B cell (primary cell): ENCODE measurements around the gene GBE1. TPM values are rescaled to one million over a fixed set of nuclear protein-coding genes. Genes with fewer than 3 reads are reported as not detected.

Experiments used
- ATAC-seq: fragments of 200-7000 bp; cut with Tn5 transposase; one replicate; pipeline ENCODE4 v1.10.0; 2021; ENCODE audit warnings: low read depth, mild to moderate bottlenecking, moderate number of reproducible peaks, moderate library complexity
- CTCF ChIA-PET: fragments of 350-600 bp; sonication (Branson Sonifier 250); formaldehyde crosslinking; loops from one replicate; lab custom pipeline; 2021; ENCODE audit warnings: antibody characterized with exemption, inconsistent platforms; lab: Charles Lee
- POLR2A ChIA-PET: fragments of 350-600 bp; sonication (Branson Sonifier 250); formaldehyde crosslinking; loops from one replicate; lab custom pipeline; 2021; ENCODE audit warnings: antibody characterized with exemption; lab: Charles Lee
- DNase-seq: peaks from one replicate; pipeline ENCODE4 v3.0.0; 2013
- H2AFZ ChIP-seq: 2 replicates; pipeline ENCODE4 v1.6.1; 2012; ENCODE audit warnings: mild to moderate bottlenecking, low read depth, low read length; ENCODE audit not compliant: insufficient read depth, poor library complexity, severe bottlenecking
- H3K27ac ChIP-seq, 2 donors: 1 replicate in 1 of 2; 2 replicates in 1 of 2; pipeline ENCODE4 v1.5.1; 2012 to 2013; ENCODE audit warnings: low read length in 2 of 2, mild to moderate bottlenecking in 2 of 2, moderate library complexity in 1 of 2
- H3K27me3 ChIP-seq, 4 experiments: fragments of 200-600 bp in 1 of 4; sonication (generic) in 1 of 4; replicated peaks in 1 of 4; 1 replicate in 2 of 4; 2 replicates in 2 of 4; pipeline versions ENCODE4 v1.6.1 to v1.7.0; 2013 to 2016; ENCODE audit warnings: low read length in 3 of 4, mild to moderate bottlenecking in 2 of 4, mixed read lengths in 1 of 4, moderate library complexity in 1 of 4; ENCODE audit not compliant: insufficient read depth in 4 of 4, control insufficient read depth in 3 of 4; ENCODE audit errors: control extremely low read depth in 1 of 4
- H3K36me3 ChIP-seq, 2 experiments: replicated peaks in 1 of 2; 1 replicate in 1 of 2; 2 replicates in 1 of 2; pipeline versions ENCODE4 v1.6.1 to v1.7.1; 2013; ENCODE audit warnings: low read length in 1 of 2; ENCODE audit not compliant: insufficient read depth in 2 of 2, control insufficient read depth in 1 of 2; ENCODE audit errors: control extremely low read depth in 1 of 2, extremely low read depth in 1 of 2
- H3K4me1 ChIP-seq, 2 donors: fragments of 200-600 bp in 1 of 2; sonication (generic) in 1 of 2; 1 replicate in 1 of 2; 2 replicates in 1 of 2; pipeline versions ENCODE4 v1.5.1 to v1.6.1; 2013 to 2017; ENCODE audit warnings: low read length in 2 of 2; ENCODE audit not compliant: control insufficient read depth in 2 of 2, insufficient read depth in 2 of 2
- H3K4me2 ChIP-seq: replicated peaks from 2 replicates; pipeline ENCODE3; 2012; ENCODE audit warnings: mild to moderate bottlenecking, low read depth, low read length; ENCODE audit not compliant: poor library complexity, severe bottlenecking
- H3K4me3 ChIP-seq, 5 experiments: fragments of 200-600 bp in 1 of 5; sonication (generic) in 1 of 5; 1 replicate in 3 of 5; 2 replicates in 2 of 5; pipeline versions ENCODE4 v1.5.1 to v1.7.0; 2011 to 2016; ENCODE audit warnings: low read length in 4 of 5, mild to moderate bottlenecking in 4 of 5, low read depth in 2 of 5, control low read depth in 1 of 5, moderate library complexity in 1 of 5; ENCODE audit not compliant: insufficient read depth in 1 of 5; ENCODE audit errors: control extremely low read depth in 1 of 5, extremely low read depth in 1 of 5
- H3K79me2 ChIP-seq: fragments of 200-600 bp; sonication (generic); one replicate; pipeline ENCODE4 v1.6.0; 2016; ENCODE audit warnings: low read length; ENCODE audit not compliant: control insufficient read depth, insufficient read depth
- H3K9ac ChIP-seq: fragments of 200-600 bp; sonication (generic); 2 replicates; pipeline ENCODE4 v1.6.1; 2017; ENCODE audit warnings: mild to moderate bottlenecking, low read length, moderate library complexity
- H3K9me3 ChIP-seq, 3 donors: one replicate each; pipeline versions ENCODE4 v1.6.1 to v1.7.1; 2013; ENCODE audit warnings: low read length in 2 of 3; ENCODE audit not compliant: control insufficient read depth in 2 of 3, insufficient read depth in 1 of 3; ENCODE audit errors: control extremely low read depth in 1 of 3
- H4K20me1 ChIP-seq: 2 replicates; pipeline ENCODE4 v1.6.0; 2012; ENCODE audit warnings: mild to moderate bottlenecking, low read length; ENCODE audit not compliant: insufficient read depth, control insufficient read depth, poor library complexity, severe bottlenecking
- H3K27ac Mint-ChIP-seq: one replicate; pipeline ENCODE4 v1.8.0; 2021; ENCODE audit warnings: mixed read lengths
- H3K27me3 Mint-ChIP-seq: one replicate; pipeline ENCODE4 v1.8.0; 2021; ENCODE audit warnings: mixed read lengths
- H3K4me1 Mint-ChIP-seq: one replicate; pipeline ENCODE4 v1.8.0; 2021; ENCODE audit warnings: mixed read lengths
- H3K4me3 Mint-ChIP-seq: one replicate; pipeline ENCODE4 v1.8.0; 2021; ENCODE audit warnings: mixed read lengths
- H3K9me3 Mint-ChIP-seq: one replicate; pipeline ENCODE4 v1.8.0; 2022; ENCODE audit warnings: mixed read lengths; ENCODE audit not compliant: insufficient read depth
- CTCF ChIP-seq: fragments of 200-600 bp; IDR thresholded peaks from one replicate; pipeline ENCODE4 v1.8.0; 2022; ENCODE audit warnings: antibody characterized with exemption, mild to moderate bottlenecking
- EZH2 ChIP-seq: IDR thresholded peaks from 2 replicates; pipeline ENCODE4 v1.6.1; 2012; ENCODE audit warnings: borderline replicate concordance, low read depth, mild to moderate bottlenecking, moderate library complexity, low read length; ENCODE audit not compliant: insufficient read depth, poor library complexity, severe bottlenecking
- WGBS: methylation state at CpG from one replicate; pipeline ENCODE4 v1.1.5; 2013; ENCODE audit warnings: missing lambda C conversion rate; ENCODE audit not compliant: insufficient coverage; 5-methylcytosine and 5-hydroxymethylcytosine counted together
- intact Hi-C: fragments of 100-400 bp; cut with micrococcal nuclease; formaldehyde crosslinking; loops from one replicate; pipeline ENCODE4 v1.10.0; 2022
- polyA plus RNA-seq: library from polyadenylated mRNA; depleted of rRNA; stranded (reverse); fragments of >200 nt; gene quantifications from 2 replicates; pipeline ENCODE4 v1.2.3, GENCODE V29; 2012
- total RNA-seq, 2 donors: library from RNA; stranded (reverse); fragments of 120-200 nt in 1 of 2; gene quantifications; 1 replicate in 1 of 2; 2 replicates in 1 of 2; pipeline versions ENCODE4 v1.2.3 to v1.2.4, GENCODE V29; 2013 to 2022

GBE1 gene
- total and polyA plus RNA-seq, 2 donors (not counting 1 experiment from before 2014, with no cell fraction given), result 3.4 to 20.8 TPM

- Mint-ChIP-seq H3K27ac (no peak overlapping the region), H3K4me3 (no peak overlapping the region), H3K4me1 (no peaks in the 10 kb centered on the region), H3K27me3 (no peaks in the 10 kb centered on the region), H3K9me3 (no peaks in the 10 kb centered on the region)
- Histone ChIP-seq H3K79me2 (no peaks in the 10 kb centered on the region), H3K4me3 (no peak overlapping the region), H3K36me3 (no peaks in the 10 kb centered on the region), H3K27me3 (no peaks in the 10 kb centered on the region), H3K27ac (no peak overlapping the region), H3K4me2 (no peak overlapping the region), H3K9me3 (peaks cover 0 to 2% (median 0%) of the 10 kb centered on the region in 3 donors), H4K20me1 (no peaks in the 10 kb centered on the region), H3K4me1 (no peaks in the 10 kb centered on the region), H3K9ac (no peak overlapping the region), H2AFZ (no peak overlapping the region)
- CTCF ChIA-PET, result no interaction called here
- POLR2A ChIA-PET, result no interaction called here
- intact Hi-C loops, result no loop called here
- ATAC-seq (no peak), DNase-seq (no peak)
- TF ChIP-seq CTCF (no peak), EZH2 (no peak)
- WGBS, result no CpG with 5 or more reads among the region's 1 CpG
Measured at GRCh38 chr3:81554388-81554787, 207.1 kb downstream of the GBE1 start.

- Histone ChIP-seq H3K27ac (no peak overlapping the region), H3K79me2 (no peaks in the 10 kb centered on the region), H3K9ac (no peak overlapping the region), H3K4me2 (no peak overlapping the region), H3K4me3 (no peak overlapping the region), H3K36me3 (peaks cover 0 to 4% of the 10 kb centered on the region in 2 experiments), H3K4me1 (no peaks in the 10 kb centered on the region), H4K20me1 (no peaks in the 10 kb centered on the region), H3K9me3 (peaks cover 0 to 13% (median 5%) of the 10 kb centered on the region in 3 donors), H3K27me3 (no peaks in the 10 kb centered on the region), H2AFZ (no peak overlapping the region)
- ATAC-seq, result no peak
- Mint-ChIP-seq H3K27me3 (no peaks in the 10 kb centered on the region), H3K4me1 (no peaks in the 10 kb centered on the region), H3K27ac (no peak overlapping the region), H3K9me3 (no peaks in the 10 kb centered on the region), H3K4me3 (no peak overlapping the region)
- CTCF ChIA-PET, result no interaction called here
- no peak for TF ChIP-seq EZH2
- TF ChIP-seq CTCF, result no peak
- no CpG with 5 or more reads among the region's 2 CpGs for WGBS
- DNase-seq, result no peak
- intact Hi-C loops, result no loop called here
- POLR2A ChIA-PET, result no interaction called here
Measured at GRCh38 chr3:81550415-81550814, 211.0 kb downstream of the GBE1 start.
